Activated effector memory CD4-positive, alpha-beta T cell treated with Interleukin-2 at 50 U/mL for 16 hours (primary cell): ENCODE measurements around the gene KRTAP10-8.
"Not testable (repeated sequence)": the region's sequence is repeated elsewhere in the genome, so short reads cannot be mapped to it uniquely, and the experiment has no call there.

Source experiments
- DNase-seq: peaks from one replicate; pipeline ENCODE4 v3.0.0-alpha.2; 2020

KRTAP10-8 gene

DNA sequence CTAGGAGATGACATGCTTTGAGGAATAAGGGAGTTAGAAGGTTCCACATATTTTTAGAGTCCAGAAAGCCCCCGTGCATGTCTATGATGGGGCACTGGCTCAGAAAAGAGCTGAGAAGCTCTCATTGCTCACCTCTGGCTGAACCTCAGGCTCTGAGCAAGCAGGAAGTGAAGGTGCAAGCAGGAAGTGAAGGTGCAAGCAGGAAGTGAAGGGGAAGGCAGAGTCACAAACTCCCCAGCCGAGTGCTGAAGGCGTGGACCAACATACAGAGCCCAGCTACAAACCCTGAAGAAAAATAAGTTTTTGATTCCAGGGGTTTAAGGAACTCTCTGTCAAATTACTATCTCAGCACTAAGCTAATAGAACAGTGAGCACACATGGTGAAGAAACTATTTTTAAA lies 7.0 kb downstream of the KRTAP10-8 start:
- peak; percentile 56 for DNase-seq

DNA sequence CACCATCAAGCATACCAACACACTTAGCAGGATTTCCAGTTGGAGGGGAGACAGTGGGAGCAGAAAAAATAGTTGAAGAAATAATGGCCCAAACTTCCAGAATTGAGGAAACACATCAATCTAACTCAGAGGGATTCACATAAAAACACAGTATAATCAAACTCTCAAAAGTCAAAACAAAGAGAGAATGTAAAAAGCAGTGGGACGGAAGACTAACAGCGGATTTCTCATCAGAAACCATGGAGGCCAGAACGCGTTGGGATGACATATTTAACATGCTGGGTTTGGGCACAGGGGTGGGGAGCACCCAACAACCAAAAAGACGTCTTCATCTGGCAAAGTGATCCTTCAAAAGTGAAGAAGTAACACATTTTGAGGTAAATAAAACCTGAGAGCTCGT lies 8.0 kb downstream of the KRTAP10-8 start:
- no peak for DNase-seq

DNA sequence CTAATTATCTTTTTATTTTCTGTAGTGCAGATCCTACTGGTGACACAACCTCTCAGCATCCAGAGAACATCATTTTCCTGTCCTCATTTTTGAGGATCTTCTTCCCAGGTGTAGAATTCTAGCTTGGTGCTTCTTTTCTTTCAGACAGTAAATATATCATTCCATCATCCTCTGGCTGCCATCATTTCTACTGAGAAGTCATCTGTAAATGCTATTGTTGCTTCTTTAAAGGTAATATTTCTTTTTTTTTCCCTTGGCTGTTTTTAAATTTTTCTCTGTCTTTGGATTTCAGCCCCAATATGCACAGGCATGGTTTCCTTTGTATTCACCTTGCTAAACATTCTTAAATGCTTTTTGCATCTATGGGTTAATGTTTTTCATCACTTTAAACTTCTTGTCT lies 11.7 kb downstream of the KRTAP10-8 start:
- no peak for DNase-seq

DNA sequence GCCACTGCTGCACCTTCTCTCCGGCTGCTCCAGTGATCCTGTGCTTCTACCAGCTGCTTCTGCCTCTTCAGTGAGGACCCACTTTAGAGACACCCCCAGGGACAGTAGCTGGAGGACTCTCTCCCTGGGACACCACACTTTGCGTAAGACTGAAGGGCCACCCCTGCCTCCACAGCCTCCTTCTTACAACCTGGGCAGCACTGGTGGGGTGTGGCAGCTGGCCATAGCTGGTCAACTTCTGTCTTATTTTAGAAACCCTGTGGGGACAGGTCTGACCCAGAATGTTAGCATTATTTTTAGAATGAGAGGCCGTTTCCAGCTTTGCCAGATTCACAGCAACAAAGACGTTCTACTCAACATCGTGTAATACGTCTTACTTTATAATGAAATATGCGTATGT lies 13.9 kb downstream of the KRTAP10-8 start:
- no peak for DNase-seq

DNA sequence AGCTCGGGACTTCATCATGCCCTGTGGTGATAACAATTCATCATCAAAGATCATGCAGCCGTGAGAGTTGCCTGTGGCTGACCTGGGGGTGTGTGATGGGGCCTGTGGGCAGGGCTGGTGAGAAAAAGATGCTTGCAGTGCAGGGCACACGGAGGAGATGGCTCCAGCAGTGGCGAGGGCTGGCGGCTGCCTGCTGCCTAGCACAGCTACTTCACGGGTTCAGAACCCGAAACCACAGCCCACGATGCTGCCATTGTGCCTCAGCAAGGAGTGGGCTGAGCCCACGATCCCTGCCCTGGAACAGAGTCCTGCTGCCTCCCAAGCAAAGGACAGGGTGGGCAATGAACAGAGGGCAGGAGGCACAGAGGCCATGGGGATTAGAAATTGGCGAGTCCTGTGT lies 14.4 kb downstream of the KRTAP10-8 start:
- DNase-seq = no peak

DNA sequence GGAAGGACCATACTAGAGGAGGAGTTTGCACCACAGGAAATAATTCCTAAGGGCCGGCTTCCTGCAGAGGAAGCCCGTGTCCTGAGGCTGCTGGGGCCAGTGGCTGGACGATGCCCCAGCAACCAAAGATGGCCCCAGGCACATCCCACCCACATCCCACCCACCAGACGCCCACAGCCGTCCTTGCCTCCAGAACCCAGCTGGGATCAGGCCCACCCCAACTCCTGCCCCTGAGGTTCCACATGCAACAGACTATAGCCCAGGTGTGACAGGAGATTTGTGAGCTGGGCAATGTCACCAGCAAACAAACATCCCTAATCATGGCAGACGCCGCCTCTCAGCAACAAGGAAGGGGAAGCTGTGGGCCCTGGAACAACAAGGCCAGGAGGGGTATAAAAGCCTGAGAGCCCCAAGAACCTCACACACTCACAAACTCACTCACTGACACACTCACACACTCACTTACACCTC lies 14.8 kb downstream of the KRTAP10-8 start, which contains the start of gene KRTAP10-9:
Gene KRTAP10-9, plus strand, starts transcription at position 421 of the 471 bp plus-strand sequence. CDS start 79 bp downstream, outside the sequence.
- no peak for DNase-seq

DNA sequence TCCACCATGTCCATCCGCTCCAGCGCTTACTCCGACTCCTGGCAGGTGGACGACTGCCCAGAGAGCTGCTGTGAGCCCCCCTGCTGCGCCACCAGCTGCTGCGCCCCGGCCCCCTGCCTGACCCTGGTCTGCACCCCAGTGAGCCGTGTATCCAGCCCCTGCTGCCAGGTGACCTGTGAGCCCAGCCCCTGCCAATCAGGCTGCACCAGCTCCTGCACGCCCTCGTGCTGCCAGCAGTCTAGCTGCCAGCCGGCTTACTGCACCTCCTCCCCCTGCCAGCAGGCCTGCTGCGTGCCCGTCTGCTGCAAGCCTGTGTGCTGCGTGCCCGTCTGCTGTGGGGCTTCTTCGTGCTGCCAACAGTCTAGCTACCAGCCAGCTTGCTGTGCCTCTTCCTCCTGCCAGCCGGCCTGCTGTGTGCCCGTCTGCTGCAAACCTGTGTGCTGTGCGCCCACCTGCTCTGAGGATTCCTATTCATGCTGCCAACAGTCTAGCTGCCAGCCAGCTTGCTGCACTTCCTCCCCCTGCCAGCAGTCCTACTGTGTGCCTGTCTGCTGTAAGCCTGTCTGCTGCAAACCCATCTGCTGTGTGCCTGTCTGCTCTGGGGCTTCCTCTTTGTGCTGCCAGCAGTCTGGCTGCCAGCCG lies 15.4 kb downstream of the KRTAP10-8 start:
- not testable (repeated sequence) for DNase-seq

DNA sequence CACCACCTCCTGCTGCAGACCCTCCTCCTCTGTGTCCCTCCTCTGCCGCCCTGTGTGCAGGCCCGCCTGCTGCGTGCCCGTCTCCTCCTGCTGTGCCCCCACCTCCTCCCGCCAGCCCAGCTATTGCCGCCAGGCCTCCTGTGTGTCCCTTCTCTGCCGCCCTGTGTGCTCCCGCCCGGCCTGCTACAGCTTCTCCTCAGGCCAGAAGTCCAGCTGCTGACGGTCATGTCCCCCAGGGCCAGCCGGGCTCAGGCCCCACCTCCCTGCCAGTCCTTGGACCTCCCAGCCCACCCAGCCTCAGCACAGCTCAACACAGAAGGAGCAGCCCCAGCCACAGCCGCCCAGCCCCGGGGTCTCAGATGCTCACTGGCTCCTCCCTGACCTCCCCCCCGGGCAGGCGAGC lies 16.0 kb downstream of the KRTAP10-8 start:
- DNase-seq = not testable (repeated sequence)

DNA sequence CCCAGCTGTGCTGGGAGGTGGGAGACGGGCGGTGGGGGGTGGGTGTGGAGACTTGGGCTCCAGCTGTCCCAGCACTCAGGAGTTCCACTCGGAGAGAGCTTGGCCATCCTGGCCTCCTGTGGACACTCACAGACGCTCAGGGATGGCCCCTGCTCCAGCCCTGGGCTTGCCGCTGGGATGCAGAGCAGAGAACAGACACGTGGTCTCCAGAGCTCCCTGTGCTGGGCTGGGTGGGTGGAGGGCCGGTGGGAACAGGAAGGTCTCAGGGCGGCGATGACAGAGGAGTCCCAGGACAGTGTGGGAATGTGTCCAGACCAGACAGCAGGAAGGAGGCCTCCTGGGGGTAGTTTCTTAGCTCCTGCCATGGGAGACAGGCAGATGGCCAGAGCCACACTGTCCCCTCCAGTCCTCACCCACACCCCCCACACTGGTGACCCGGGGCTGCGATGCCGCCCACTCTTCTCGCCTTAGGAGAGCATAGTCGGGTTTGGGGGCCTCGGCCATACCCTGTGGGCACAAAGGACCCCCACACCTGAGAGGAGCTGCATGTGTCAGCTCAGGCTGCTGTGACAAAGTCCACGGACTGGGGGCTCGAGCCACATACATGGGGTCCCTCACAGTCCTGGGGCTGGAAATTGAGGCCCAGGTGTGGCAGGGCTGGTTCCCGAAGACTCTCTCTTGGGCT lies 17.0 kb downstream of the KRTAP10-8 start:
- no peak for DNase-seq

DNA sequence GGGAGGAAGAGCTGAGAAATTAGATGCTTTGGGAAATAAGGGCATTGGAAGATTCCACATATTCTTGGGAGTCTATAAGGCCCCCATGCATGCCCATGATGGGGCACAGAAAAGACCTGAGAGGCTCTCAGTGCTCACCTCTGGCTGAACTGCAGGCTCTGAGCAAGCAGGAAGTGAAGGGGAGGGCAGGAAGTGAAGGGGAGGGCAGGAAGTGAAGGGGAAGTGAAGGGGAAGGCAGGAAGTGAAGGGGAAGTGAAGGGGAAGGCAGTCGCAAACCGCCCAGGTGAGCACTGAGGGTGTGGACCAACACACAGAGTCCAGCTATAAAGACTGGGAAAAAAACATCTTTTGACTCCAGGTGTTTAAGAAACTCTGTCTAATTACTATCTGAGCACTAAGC lies 18.6 kb downstream of the KRTAP10-8 start:
- no peak for DNase-seq

DNA sequence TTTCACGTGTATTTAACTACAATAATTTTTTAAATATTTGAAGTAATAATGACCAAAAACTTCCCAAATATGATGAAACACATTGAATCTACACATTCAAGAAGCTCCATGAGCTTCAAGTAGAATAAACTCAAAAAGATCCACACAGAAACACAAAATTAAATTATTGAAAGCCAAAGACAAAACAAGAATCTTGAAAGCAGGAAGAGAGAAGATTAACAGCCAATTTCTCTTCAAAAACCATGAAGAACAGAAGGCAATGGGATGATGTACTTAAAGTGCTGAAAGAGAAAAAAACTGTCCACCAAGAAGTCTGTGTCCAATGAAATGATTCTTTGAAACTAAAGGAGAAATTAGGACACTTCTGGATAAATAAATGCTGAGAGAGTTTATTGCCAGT lies 20.2 kb downstream of the KRTAP10-8 start:
- DNase-seq = no peak

DNA sequence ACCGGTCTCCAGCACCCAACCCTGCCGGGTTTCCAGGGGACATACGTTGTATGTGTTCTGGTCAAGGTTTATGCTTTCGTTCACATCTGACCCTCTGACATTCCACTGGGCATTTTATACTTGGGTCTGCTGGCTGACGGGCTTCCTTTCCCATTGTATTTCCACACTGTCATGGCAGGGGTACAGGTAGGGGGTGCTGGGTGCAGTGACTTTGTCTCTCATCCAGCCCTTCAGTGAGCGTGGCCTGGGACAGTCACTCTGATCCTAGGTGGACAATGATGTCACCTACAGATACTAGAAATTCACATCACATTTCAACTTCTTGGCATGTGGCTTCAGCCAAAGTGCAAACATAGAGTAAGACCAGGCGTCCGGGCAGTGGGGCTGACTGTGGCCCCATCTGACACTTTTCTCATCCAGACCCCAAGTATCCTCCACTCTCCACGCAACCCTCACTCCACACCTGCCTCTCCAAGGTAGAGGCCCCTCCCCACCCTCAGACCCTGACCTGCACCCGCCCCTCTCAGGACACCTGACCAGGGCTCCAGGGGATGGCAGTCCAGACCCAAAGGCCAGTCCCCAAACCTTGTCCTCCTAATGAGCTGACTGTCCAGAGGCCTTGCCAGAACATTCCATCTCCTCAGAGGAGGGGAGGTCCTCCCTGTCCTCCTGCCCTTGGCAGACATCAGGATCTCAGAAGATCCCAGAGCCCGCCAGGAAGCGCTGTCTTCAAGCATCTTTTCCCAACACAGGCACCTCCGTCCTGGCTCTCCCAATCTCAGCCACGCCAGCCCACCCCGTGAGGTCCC lies 24.5 kb downstream of the KRTAP10-8 start:
- no peak for DNase-seq

DNA sequence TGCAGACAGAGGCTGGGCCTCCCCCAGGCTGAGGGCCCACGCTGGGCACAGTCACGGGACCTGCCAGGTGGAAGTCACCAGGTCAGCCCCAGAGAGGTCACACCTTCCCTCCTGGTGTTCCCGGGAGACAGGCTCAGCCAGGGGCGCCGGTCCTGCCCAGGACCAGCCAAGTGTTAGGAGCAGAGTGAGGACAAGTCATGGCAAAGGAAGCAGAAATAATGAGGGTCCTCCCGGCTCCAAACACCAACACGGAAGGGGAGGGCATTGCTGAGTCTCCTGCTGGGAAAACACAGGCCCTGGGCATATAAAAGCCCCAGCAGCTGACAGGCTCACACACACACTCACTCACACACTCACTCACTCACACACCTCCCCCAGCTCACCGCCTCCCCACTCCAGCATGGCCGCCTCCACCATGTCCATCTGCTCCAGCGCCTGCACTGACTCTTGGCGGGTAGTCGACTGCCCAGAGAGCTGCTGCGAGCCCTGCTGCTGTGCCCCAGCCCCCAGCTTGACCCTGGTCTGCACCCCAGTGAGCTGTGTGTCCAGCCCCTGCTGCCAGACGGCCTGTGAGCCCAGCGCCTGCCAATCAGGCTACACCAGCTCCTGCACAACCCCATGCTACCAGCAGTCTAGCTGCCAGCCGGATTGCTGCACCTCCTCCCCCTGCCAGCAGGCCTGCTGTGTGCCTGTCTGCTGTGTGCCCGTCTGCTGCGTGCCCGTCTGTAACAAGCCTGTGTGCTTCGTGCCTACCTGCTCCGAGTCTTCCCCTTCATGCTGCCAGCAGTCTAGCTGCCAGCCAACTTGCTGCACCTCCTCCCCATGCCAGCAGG lies 25.4 kb downstream of the KRTAP10-8 start, which contains the start of gene KRTAP10-10:
Gene KRTAP10-10, plus strand, starts transcription at position 339 of the 833 bp plus-strand sequence. Its CDS starts 62 bp downstream, at position 401.
- no peak for DNase-seq

DNA sequence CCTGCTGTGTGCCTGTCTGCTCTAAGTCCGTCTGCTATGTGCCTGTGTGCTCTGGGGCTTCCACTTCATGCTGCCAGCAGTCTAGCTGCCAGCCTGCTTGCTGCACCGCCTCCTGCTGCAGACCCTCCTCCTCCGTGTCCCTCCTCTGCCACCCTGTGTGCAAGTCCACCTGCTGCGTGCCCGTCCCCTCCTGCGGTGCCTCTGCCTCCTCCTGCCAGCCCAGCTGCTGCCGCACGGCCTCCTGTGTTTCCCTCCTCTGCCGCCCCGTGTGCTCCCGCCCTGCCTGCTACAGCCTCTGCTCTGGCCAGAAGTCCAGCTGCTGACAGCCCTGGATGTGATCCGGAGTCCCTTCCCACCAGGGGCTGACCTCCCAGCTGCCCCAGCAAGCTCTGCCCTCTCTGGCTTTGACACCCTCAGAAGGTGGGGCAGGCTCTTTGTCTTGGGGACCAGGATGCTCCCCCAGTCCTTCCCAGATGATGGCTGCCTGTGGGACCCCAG lies 26.0 kb downstream of the KRTAP10-8 start:
- DNase-seq = not testable (repeated sequence)

DNA sequence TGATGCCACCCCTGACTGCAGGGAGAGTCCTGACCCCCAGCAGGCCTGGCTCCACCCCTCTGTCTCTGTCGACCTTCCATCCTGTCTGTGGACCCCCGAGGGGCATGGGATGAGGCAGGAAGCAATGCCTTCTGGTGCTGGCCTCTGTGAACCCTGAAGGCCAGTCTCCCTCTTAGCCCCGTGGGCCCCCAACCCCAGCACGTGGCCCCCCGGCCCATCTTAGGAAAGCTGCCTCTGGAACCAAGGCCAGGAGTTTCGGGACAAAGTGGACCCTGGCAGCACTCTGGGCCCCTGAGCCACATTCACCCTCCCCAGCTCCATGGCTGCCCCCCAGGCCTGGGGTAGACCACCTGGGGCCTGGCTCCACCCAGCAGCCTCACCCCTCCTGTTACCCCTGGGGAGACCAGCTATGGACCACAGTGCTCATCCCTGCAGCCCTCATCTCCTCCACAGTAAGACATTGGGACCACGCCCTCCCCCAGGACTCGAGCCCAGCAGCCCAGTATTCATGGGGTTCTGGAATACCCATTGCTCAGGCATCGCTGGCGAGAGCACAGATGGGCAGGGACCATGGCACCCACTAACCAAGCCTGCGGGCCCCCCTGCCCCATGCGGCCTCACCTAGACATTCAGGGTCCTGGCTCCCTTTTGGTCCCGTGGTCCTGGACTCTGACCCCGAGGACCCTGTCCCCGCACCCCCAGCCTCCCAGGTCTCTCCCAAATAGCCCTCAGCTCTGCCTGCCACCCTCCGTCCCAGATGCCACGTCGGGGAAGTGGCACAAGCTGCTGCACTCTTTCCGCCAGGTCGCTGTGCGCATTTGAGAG lies 26.8 kb downstream of the KRTAP10-8 start:
- not testable (repeated sequence) for DNase-seq

DNA sequence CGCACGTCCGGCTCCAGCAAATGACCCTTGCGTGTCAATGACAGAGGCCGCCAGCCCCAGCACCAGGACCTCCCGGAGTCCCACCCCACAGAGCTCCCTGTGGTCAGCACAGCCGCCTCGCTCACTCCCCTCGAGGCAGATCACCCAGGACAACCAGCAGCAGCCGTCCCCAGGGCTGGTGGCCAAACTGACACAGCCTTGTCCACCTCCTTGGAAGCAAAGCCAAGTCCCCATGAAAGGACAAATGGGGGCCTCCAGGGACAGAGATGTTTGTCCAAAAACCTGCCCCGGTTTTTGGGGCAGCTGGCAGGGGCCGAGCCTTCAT lies 27.4 kb downstream of the KRTAP10-8 start:
- DNase-seq = no peak

DNA sequence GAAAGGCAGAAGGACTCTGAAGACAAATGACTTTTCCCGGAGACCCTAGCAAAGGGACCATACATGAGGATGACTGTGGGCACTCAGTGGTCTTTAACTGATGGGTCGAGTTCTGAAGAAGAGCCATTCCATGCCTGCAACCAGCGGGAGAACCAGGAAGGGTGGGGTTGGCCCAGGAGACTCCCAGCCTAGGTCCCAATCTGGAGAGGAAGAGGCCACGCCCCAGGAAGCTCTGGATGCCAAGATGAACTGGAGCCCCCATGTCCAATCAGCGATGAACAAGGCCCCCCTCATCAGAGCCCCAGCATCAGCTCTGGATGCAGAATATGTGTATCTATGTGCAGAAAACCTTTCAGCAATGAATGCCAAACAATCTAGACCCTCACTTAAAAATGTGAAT lies 28.9 kb downstream of the KRTAP10-8 start:
- DNase-seq = no peak

DNA sequence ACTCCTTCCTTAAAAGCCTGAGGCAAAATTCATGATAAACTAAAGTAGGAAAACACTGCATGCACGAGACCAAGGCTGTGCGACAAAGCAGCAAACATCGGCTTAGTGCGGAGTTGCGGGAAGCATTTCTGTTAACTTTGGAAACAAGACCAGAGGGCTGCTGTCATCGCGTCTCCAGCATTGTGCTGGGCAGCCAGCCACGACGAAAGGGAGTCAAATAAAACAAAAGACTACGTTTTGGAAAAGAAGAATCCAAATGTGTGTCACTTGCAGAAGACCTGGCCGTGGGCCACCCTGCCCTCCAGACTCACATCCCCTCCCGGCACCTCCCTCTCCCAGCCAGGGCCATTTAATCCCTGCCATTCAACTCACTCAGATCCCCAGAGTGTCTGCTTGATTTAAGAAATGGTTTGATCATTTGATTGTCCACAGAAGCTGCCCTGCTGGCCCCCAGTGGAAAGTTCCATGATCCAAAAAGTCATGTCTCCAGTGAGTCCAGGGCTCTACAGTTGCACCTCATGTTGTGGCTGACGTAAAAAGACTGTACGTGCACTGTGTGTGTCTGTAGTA lies 31.9 kb downstream of the KRTAP10-8 start:
- DNase-seq = no peak

DNA sequence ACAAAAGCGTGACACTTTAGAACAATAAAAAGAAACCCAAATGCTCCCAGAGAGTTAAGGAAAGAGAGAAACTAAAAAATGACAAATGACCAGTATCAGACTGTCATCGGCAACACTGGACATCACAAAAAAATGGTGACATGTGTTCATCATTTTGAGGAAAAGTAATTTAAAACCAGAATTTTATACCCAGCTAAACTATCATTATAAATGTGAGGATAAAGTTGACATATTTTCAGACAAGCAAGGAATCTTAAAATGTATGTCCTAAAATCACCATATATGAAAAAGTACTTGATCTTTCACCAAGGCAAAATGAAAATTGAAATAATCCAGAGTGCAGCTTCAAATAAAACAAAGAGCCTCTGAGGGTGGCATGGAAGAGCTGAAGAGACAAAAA lies 33.0 kb downstream of the KRTAP10-8 start:
- no peak for DNase-seq

DNA sequence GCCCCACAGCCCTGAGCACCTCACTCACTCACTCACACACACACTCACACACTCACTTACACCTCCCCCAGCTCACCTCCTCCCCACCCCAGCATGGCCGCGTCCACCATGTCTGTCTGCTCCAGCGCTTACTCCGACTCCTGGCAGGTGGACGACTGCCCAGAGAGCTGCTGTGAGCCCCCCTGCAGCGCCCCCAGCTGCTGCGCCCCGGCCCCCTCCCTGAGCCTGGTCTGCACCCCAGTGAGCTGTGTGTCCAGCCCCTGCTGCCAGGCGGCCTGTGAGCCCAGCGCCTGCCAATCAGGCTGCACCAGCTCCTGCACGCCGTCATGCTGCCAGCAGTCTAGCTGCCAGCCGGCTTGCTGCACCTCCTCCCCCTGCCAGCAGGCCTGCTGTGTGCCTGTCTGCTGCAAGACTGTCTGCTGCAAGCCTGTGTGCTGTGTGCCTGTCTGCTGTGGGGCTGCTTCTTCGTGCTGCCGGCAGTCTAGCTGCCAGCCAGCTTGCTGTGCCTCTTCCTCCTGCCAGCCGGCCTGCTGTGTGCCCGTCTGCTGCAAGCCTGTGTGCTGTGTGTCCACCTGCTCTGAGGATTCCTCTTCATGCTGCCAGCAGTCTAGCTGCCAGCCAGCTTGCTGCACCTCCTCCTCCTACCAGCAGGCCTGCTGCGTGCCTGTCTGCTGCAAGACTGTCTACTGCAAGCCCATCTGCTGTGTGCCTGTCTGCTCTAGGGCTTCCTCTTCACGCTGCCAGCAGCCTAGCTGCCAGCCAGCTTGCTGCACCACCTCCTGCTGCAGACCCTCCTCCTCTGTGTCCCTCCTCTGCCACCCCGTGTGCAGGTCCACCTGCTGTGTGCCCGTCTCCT lies 34.7 kb downstream of the KRTAP10-8 start, which contains the start of gene KRTAP10-11:
Gene KRTAP10-11, plus strand, starts transcription at position 49 of the 856 bp plus-strand sequence. Its CDS starts 45 bp downstream, at position 94.
- DNase-seq = not testable (repeated sequence)
